A673 (cell line): Measurements from ENCODE around the gene KCNQ1.

ENCODE experiments used
- EZH2 ChIP-seq: fragments of 200-600 bp; sonication (generic); IDR thresholded peaks from 2 replicates; pipeline ENCODE4 v1.6.1; 2017; ENCODE audit warnings: borderline replicate concordance, low read depth, mild to moderate bottlenecking, mixed read lengths, antibody characterized with exemption, low read length; ENCODE audit not compliant: poor library complexity, severe bottlenecking
- TF ChIP-seq, protein P1 (sequence below): fragments of 300-800, 200-600 bp; sonication (generic); conservative IDR thresholded peaks from 2 replicates; pipeline ENCODE4 v1.5.1; 2017; ENCODE audit warnings: low read depth, mild to moderate bottlenecking, antibody characterized with exemption, low read length, moderate library complexity, mixed read lengths

DNA sequence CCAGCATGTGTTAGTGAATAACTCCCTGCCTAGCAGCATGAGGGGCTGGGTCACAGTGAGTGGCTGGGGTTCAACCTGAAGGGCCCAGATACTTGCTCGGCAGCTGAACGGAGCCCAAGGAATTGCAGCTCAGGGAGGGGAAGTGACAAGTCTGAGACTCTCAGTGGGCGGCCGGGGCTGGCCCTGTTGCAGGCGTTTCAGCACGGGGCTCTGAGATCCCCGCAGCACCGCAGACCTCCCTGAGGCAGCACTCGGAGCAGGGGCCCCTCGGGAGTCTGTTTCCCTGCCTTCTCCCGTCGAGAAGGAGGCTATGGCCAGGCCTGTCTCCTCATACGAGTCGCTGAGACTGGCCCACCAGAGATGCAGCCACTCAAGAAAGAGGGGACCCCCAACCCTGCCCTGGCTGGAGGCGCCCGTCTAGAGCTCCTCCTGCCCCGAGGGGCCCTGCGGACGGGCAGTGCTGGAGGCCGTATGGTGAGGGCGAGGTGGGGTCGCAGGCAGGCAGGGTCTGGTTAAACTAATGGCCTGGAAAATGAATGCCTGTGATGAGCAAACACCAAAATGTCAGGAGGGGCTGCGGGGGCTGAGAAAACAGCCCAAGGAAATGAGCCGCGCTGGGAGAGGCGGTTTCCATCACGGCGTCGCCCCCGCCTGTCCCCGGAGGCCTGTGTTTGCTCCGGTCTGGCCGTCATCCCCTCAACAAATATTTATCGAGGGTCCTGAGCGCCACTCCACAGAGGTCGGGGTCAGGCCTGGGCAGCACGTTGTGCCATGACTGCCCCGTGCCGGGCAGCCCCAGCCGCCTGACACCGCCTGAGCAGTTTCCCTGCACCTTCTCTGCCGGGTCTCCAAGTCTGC, 35.0 kb upstream of the KCNQ1 start:
- TF ChIP-seq, protein P1, sequence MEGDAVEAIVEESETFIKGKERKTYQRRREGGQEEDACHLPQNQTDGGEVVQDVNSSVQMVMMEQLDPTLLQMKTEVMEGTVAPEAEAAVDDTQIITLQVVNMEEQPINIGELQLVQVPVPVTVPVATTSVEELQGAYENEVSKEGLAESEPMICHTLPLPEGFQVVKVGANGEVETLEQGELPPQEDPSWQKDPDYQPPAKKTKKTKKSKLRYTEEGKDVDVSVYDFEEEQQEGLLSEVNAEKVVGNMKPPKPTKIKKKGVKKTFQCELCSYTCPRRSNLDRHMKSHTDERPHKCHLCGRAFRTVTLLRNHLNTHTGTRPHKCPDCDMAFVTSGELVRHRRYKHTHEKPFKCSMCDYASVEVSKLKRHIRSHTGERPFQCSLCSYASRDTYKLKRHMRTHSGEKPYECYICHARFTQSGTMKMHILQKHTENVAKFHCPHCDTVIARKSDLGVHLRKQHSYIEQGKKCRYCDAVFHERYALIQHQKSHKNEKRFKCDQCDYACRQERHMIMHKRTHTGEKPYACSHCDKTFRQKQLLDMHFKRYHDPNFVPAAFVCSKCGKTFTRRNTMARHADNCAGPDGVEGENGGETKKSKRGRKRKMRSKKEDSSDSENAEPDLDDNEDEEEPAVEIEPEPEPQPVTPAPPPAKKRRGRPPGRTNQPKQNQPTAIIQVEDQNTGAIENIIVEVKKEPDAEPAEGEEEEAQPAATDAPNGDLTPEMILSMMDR = no peak
- no peak for TF ChIP-seq EZH2
